Colonic mucosa (tissue), 4 donors: ENCODE results near the gene SEMA3D. TPM values are rescaled to one million over a fixed set of nuclear protein-coding genes. Genes with fewer than 3 reads are reported as not detected.

Source experiments
- DNase-seq: peaks from one replicate; pipeline ENCODE4 v3.0.0-alpha.2; 2020
- H3K27ac ChIP-seq: fragments of 200-600 bp; one replicate; pipeline ENCODE4 v1.8.0; 2021
- H3K27me3 ChIP-seq: fragments of 200-600 bp; one replicate; pipeline ENCODE4 v1.8.0; 2021
- H3K36me3 ChIP-seq: fragments of 200-600 bp; one replicate; pipeline ENCODE4 v1.8.0; 2021
- H3K4me1 ChIP-seq: fragments of 200-600 bp; one replicate; pipeline ENCODE4 v1.8.0; 2021; ENCODE audit warnings: mild to moderate bottlenecking
- H3K4me3 ChIP-seq: fragments of 200-600 bp; one replicate; pipeline ENCODE4 v1.8.0; 2021
- H3K9ac ChIP-seq, 2 donors: one replicate each; pipeline ENCODE4 v1.7.0; 2013; ENCODE audit warnings: control low read depth in 2 of 2, low read depth in 2 of 2, low read length in 2 of 2
- H3K9me3 ChIP-seq: fragments of 200-600 bp; one replicate; pipeline ENCODE4 v1.8.0; 2021
- intact Hi-C: fragments of 100-400 bp; cut with DNase I; formaldehyde crosslinking; loops from one replicate; pipeline ENCODE4 v1.14.1; 2022
- total RNA-seq, 2 donors: library from RNA; stranded (reverse); fragmentation: NEBNext Ultra II Directional in 1 of 2; extraction: Animal tissue kit (Norgen Biotek cat#: 25700) in 1 of 2; gene quantifications; one replicate each; pipeline ENCODE4 v1.2.1, GENCODE V29; 2021
- TF ChIP-seq, protein P1 (sequence below): fragments of 200-600 bp; IDR thresholded peaks from one replicate; pipeline ENCODE4 v1.8.0; 2022; ENCODE audit warnings: antibody characterized with exemption, mild to moderate bottlenecking
- donor health status: healthy.
- donor health status: DM: no; HTN: no; CAD: no.
- donor health status: DM: no; HTN: no; CAD: no.

SEMA3D gene
- total RNA-seq, 2 donors from 2014 or later: 0.86 to 2.6 TPM

- no peaks in the 10 kb centered on the region for H3K36me3 ChIP-seq
- DNase-seq: peak; percentile 27
- peak overlapping the region; percentile 39 for H3K4me3 ChIP-seq
- intact Hi-C loops: no loop called here
- peak overlapping the region in 1 of 2 donors; percentile 41 for H3K9ac ChIP-seq
- no peaks in the 10 kb centered on the region for H3K4me1 ChIP-seq
- no peaks in the 10 kb centered on the region for H3K9me3 ChIP-seq
- H3K27me3 ChIP-seq: peaks cover 21% of the 10 kb centered on the region
- TF ChIP-seq, protein P1, sequence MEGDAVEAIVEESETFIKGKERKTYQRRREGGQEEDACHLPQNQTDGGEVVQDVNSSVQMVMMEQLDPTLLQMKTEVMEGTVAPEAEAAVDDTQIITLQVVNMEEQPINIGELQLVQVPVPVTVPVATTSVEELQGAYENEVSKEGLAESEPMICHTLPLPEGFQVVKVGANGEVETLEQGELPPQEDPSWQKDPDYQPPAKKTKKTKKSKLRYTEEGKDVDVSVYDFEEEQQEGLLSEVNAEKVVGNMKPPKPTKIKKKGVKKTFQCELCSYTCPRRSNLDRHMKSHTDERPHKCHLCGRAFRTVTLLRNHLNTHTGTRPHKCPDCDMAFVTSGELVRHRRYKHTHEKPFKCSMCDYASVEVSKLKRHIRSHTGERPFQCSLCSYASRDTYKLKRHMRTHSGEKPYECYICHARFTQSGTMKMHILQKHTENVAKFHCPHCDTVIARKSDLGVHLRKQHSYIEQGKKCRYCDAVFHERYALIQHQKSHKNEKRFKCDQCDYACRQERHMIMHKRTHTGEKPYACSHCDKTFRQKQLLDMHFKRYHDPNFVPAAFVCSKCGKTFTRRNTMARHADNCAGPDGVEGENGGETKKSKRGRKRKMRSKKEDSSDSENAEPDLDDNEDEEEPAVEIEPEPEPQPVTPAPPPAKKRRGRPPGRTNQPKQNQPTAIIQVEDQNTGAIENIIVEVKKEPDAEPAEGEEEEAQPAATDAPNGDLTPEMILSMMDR: no peak
- H3K27ac ChIP-seq: peak overlapping the region; percentile 12
Observed at GRCh38 chr7:85185424-85186082, 1.3 kb downstream of the SEMA3D start.

DNA sequence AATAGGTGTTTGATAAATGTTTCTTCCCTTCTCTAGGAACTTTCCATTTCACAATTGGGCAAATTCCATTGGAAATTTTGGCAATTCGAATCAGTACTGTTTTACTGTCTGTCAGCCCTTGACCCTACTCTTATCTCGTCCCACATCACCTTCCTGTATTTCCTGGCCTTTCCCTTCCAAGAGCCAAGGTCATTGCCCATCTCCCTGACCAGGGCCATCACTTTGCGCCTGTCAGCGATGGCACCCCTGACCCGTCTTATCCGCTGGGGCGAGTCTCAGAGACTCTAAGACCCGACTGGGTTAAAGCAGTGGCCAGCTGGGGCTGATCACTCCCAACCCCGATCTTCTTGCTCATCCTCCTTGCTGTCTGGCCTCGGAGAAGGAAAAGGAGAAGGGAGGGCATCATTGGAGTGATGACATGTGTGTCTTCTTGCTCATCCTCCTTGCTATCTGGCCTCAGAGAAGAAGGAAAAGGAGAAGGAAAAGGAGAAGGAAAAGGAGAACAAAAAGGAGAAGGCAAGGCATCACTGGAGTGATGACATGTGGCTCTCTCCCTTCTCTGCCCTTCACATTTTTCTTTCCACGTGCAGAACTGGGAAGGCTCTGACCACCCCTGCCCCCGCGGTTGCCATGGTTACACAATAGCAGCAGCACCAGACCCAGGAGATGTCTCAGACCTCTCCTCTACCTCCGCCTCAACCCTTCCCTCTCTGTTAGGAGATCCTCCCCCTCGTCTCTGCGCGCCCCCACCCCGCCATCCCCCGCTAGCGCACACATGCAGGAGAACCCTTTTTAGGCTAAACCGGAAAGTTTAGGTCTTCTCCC, 2.0 kb downstream of the SEMA3D start:
- TF ChIP-seq, protein P1: no peak
- Histone ChIP-seq H3K27me3 (peaks cover 21% of the 10 kb centered on the region), H3K27ac (no peak overlapping the region), H3K4me1 (no peaks in the 10 kb centered on the region), H3K9ac (no peak overlapping the region), H3K4me3 (peak overlapping the region; percentile 39), H3K9me3 (no peaks in the 10 kb centered on the region), H3K36me3 (no peaks in the 10 kb centered on the region)
- intact Hi-C loops: no loop called here
- peak; percentile 22 for DNase-seq

DNA sequence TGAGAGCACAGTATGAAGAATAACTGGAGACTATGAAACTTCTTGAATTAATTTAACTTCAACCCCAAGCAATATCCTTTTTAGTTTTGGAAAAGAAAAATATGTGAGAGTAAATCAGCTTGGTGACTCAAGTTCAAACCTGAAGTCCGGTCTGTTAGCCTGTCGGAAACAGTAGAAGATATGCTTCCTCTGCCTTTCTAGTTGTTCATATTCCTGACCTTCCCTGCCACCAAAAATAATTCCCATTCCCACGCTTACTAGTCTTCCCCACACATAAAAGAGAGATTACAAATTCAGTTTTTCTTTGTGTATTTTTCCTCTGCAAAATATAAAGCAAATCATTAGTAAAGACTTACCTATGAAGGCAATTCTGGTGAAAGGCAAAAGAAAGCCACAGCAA, 3.6 kb downstream of the SEMA3D start:
- no peak overlapping the region for H3K9ac ChIP-seq

GRCh38 chr7:85178531-85179298, 8.1 kb downstream of the SEMA3D start:
- DNase-seq: no peak
- Histone ChIP-seq H3K27me3 (no peaks in the 10 kb centered on the region), H3K9ac (no peak overlapping the region), H3K27ac (no peak overlapping the region), H3K36me3 (no peaks in the 10 kb centered on the region), H3K4me3 (no peak overlapping the region), H3K9me3 (no peaks in the 10 kb centered on the region), H3K4me1 (no peaks in the 10 kb centered on the region)
- TF ChIP-seq, protein P1: no peak
- intact Hi-C loops: no loop called here

More for the DNA sequence above, 3.6 kb downstream of the SEMA3D start:
- Histone ChIP-seq H3K27ac (no peak overlapping the region), H3K36me3 (no peaks in the 10 kb centered on the region), H3K27me3 (peaks cover 21% of the 10 kb centered on the region), H3K4me1 (no peaks in the 10 kb centered on the region), H3K4me3 (no peak overlapping the region), H3K9me3 (no peaks in the 10 kb centered on the region)
- intact Hi-C loops: no loop called here
- TF ChIP-seq, protein P1: no peak
- DNase-seq: no peak

- Histone ChIP-seq H3K27me3 (no peaks in the 10 kb centered on the region), H3K27ac (no peak overlapping the region), H3K36me3 (no peaks in the 10 kb centered on the region), H3K9ac (no peak overlapping the region), H3K9me3 (no peaks in the 10 kb centered on the region), H3K4me1 (no peaks in the 10 kb centered on the region), H3K4me3 (no peak overlapping the region)
- intact Hi-C loops: no loop called here
- TF ChIP-seq, protein P1: no peak
- DNase-seq: no peak
Observed at GRCh38 chr7:85177316-85177715, 9.5 kb downstream of the SEMA3D start.
